CMK (cell line): ENCODE results near the gene ZNF232.
"Not testable (repeated sequence)": the region's sequence is repeated elsewhere in the genome, so short reads cannot be mapped to it uniquely, and the experiment has no call there.

Experiments used
- DNase-seq: peaks from one replicate; pipeline ENCODE4 v3.0.0-alpha.2; 2010; ENCODE audit warnings: low read depth

ZNF232 gene

GRCh38 chr17:5129770-5130169 is 18.1 kb upstream of the ZNF232 start:
- DNase-seq, result not testable (repeated sequence)

- no peak for DNase-seq
Observed at GRCh38 chr17:5128905-5129535, 17.3 kb upstream of the ZNF232 start.

GRCh38 chr17:5128387-5128786 is 16.7 kb upstream of the ZNF232 start:
- not testable (repeated sequence) for DNase-seq

- no peak for DNase-seq
Observed at GRCh38 chr17:5127910-5128309, 16.2 kb upstream of the ZNF232 start.

GRCh38 chr17:5126719-5127488 is 15.2 kb upstream of the ZNF232 start:
- DNase-seq, result no peak

GRCh38 chr17:5124896-5125295 is 13.2 kb upstream of the ZNF232 start:
- not testable (repeated sequence) for DNase-seq

GRCh38 chr17:5124125-5124760 is 12.6 kb upstream of the ZNF232 start:
- not testable (repeated sequence) for DNase-seq

- DNase-seq, result no peak
Observed at GRCh38 chr17:5123343-5124124, 11.9 kb upstream of the ZNF232 start.

GRCh38 chr17:5122586-5123342 is 11.1 kb upstream of the ZNF232 start:
- DNase-seq, result no peak

- DNase-seq, result not testable (repeated sequence)
Observed at GRCh38 chr17:5122056-5122455, 10.4 kb upstream of the ZNF232 start.

- DNase-seq, result no peak
Observed at GRCh38 chr17:5121186-5121841, 9.6 kb upstream of the ZNF232 start.

- DNase-seq, result not testable (repeated sequence)
Observed at GRCh38 chr17:5120436-5121185, 8.9 kb upstream of the ZNF232 start.

- DNase-seq, result no peak
Observed at GRCh38 chr17:5120036-5120435, 8.4 kb upstream of the ZNF232 start.

GRCh38 chr17:5118219-5118618 is 6.5 kb upstream of the ZNF232 start:
- DNase-seq, result no peak

GRCh38 chr17:5115673-5116651 is 4.3 kb upstream of the ZNF232 start, which contains the start of gene USP6:
Gene USP6 (plus strand): TSS chr17:5116032. CDS start chr17:5130368, 14,336 bp downstream.
- DNase-seq, result no peak

GRCh38 chr17:5110816-5111215 is 862 bp downstream of the ZNF232 start:
- DNase-seq, result no peak

- DNase-seq, result no peak
Observed at GRCh38 chr17:5100832-5101231, 10.8 kb downstream of the ZNF232 start.

- no peak for DNase-seq
Observed at GRCh38 chr17:5099271-5099670, 12.4 kb downstream of the ZNF232 start.
